SK-N-SH treated with all-trans-retinoic acid at 6 μM for 48 hours (cell line): Measurements from ENCODE around the gene FKTN.
"Not testable (repeated sequence)": the region's sequence is repeated elsewhere in the genome, so short reads cannot be mapped to it uniquely, and the experiment has no call there.

Experiments used
- CSDC2 ChIP-seq: fragments of 250-450 bp; sonication (Bioruptor Pico); IDR thresholded peaks from 2 replicates; pipeline ENCODE4 v1.5.0; 2020; ENCODE audit warnings: mild to moderate bottlenecking, moderate library complexity
- ZC3H10 ChIP-seq: fragments of 250-450 bp; sonication (Bioruptor Pico); IDR thresholded peaks from 2 replicates; pipeline ENCODE4 v1.5.1; 2021; ENCODE audit warnings: mild to moderate bottlenecking, moderate library complexity
- ZNF70 ChIP-seq: fragments of 450-650 bp; formaldehyde crosslinking; IDR thresholded peaks from 2 replicates; pipeline ENCODE4 v1.5.0; 2020; ENCODE audit warnings: mild to moderate bottlenecking, moderate library complexity

DNA sequence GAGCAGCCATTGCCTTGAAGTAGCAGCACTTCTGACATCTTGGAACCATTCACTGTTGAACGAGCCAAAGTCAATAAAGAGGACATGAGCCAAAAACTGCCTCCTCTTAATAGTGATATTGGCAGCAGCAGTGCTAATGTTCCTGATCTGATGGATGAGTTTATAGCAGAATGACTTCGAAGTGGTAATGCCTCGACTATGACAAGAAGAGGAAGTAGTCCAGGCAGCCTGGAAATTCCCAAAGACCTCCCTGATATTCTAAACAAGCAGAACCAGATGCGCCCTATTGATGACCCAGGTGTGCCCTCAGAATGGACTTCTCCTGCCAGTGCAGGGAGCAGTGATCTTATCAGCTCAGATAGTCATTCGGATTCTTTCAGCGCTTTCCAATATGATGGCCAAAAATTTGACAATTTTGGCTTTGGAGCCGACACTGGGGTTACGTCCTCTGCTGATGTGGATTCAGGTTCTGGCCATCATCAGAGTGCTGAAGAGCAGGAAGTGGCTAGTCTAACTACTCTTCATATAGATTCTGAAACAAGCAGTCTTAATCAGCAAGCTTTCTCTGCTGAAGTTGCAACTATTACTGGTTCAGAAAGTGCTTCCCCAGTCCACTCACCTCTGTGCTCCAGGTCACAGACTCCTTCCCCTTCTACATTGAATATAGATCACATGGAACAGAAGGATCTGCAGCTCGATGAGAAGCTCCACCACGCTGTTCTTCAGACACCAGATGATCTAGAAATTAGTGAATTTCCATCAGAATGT is 35.1 kb upstream of the FKTN start:
- not testable (repeated sequence) for TF ChIP-seq CSDC2; ZC3H10 (CRISPR knock-in tag); ZNF70 (CRISPR knock-in tag)
